Gastroesophageal sphincter (tissue), 4 donors: ENCODE data around the gene ELMO1. TPM values are rescaled to one million over a fixed set of nuclear protein-coding genes. Genes with fewer than 3 reads are reported as not detected.

Experiments used
- ATAC-seq: fragments of 150-250 bp; one replicate; pipeline ENCODE4 v1.9.1; 2016; ENCODE audit warnings: mild to moderate bottlenecking, moderate library complexity
- H3K27ac ChIP-seq, 4 donors: fragments of 200-600 bp; sonication (generic) in 3 of 4; 1 replicate in 3 of 4; 2 replicates in 1 of 4; pipeline ENCODE4 v1.5.1; 2016 to 2019
- H3K27me3 ChIP-seq: fragments of 200-600 bp; sonication (generic); one replicate; pipeline ENCODE4 v1.5.1; 2019
- H3K36me3 ChIP-seq, 2 donors: fragments of 200-600 bp; sonication (generic); one replicate each; pipeline ENCODE4 v1.5.1; 2019; ENCODE audit warnings: control low read depth in 1 of 2
- H3K4me1 ChIP-seq, 3 donors: fragments of 200-600 bp; sonication (generic); 1 replicate in 2 of 3; 2 replicates in 1 of 3; pipeline ENCODE4 v1.5.1; 2016 to 2019; ENCODE audit warnings: control low read depth in 2 of 3
- H3K4me3 ChIP-seq, 2 donors: fragments of 200-600 bp; sonication (generic); one replicate each; pipeline ENCODE4 v1.5.1; 2019; ENCODE audit warnings: mild to moderate bottlenecking in 1 of 2, moderate library complexity in 1 of 2
- H3K9me3 ChIP-seq, 3 donors: fragments of 200-600 bp; sonication (generic); one replicate each; pipeline ENCODE4 v1.5.1; 2017 to 2019; ENCODE audit warnings: control low read depth in 2 of 3
- EP300 ChIP-seq: sonication (generic); formaldehyde crosslinking; IDR thresholded peaks from one replicate; pipeline ENCODE4 v1.6.1; 2017; ENCODE audit warnings: antibody characterized with exemption, mild to moderate bottlenecking
- POLR2A ChIP-seq, 2 donors: fragments of 450-650 bp; IDR thresholded peaks; one replicate each; pipeline ENCODE4 v1.6.1; 2017; ENCODE audit warnings: antibody characterized with exemption in 2 of 2, mild to moderate bottlenecking in 2 of 2, moderate library complexity in 1 of 2
- POLR2AphosphoS5 ChIP-seq: sonication (generic); formaldehyde crosslinking; IDR thresholded peaks from one replicate; pipeline ENCODE4 v1.6.1; 2017; ENCODE audit warnings: antibody characterized with exemption
- WGBS, 2 donors: methylation state at CpG; one replicate each; pipeline ENCODE4 v1.1.5; 2018; ENCODE audit warnings: low coverage in 1 of 2; 5-methylcytosine and 5-hydroxymethylcytosine counted together
- total RNA-seq, 4 donors: library from RNA; depleted of rRNA; stranded (reverse); fragments of >200 nt; gene quantifications; one replicate each; pipeline ENCODE4 v1.1.0, GENCODE V29; 2016
- TF ChIP-seq, protein P1 (sequence below), 4 experiments: fragments of 200-600 bp in 2 of 4; fragments of 450-650 bp in 2 of 4; sonication (generic) in 1 of 4; IDR thresholded peaks; one replicate each; pipeline ENCODE4 v1.5.1; 2017 to 2019; ENCODE audit warnings: antibody characterized with exemption in 4 of 4, mild to moderate bottlenecking in 2 of 4, moderate library complexity in 2 of 4

ELMO1 gene
- total RNA-seq, 4 donors from 2014 or later: 22.1 to 54.0 (median 42.7) TPM

DNA sequence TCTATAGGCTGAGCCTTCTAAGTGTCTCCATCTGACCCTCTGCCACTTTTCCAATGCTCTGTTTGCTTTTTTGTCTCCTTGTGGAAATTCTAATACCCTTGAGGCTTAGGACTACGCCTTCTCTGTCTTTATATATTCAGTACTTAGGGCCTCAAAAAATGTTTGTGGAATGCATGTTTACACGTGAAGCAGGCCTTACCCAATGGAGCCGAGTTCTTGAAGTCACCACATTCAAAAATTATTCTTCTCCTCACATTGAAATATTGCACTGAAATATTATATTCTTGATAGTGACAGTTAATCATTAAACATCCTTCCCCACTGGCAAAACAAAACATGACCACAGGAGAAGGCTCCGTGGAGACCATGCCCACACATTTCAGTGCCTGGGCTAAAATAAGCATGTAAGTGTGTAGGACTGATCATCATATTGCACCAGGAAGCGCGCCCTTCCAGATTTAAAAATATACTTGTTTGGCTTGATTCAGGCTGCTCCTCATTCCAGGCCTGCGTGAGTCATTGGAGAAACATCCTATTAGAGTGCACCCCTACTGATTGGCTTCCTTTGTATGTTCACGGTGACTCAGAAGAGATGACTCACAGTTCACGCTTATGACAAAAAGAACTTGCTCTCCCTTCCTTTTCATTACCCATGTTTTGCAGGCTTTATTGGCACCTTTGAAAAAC lies 416.9 kb downstream of the ELMO1 start:
- Histone ChIP-seq H3K4me3 (no peak overlapping the region), H3K4me1 (peaks cover 16 to 23% (median 16%) of the 10 kb centered on the region in 3 donors), H3K9me3 (no peaks in the 10 kb centered on the region), H3K27me3 (no peaks in the 10 kb centered on the region), H3K27ac (peak overlapping the region; percentile 79 to 92 (median 84)), H3K36me3 (no peaks in the 10 kb centered on the region)
- ATAC-seq: peak; percentile 100
- TF ChIP-seq POLR2A (IDR thresholded peaks at IDR 0.05): no peak
- peak; percentile 97 for TF ChIP-seq POLR2AphosphoS5
- WGBS, 2 donors: 7 to 18% methylated on average over 7 to 9 of the region's 9 CpGs

DNA sequence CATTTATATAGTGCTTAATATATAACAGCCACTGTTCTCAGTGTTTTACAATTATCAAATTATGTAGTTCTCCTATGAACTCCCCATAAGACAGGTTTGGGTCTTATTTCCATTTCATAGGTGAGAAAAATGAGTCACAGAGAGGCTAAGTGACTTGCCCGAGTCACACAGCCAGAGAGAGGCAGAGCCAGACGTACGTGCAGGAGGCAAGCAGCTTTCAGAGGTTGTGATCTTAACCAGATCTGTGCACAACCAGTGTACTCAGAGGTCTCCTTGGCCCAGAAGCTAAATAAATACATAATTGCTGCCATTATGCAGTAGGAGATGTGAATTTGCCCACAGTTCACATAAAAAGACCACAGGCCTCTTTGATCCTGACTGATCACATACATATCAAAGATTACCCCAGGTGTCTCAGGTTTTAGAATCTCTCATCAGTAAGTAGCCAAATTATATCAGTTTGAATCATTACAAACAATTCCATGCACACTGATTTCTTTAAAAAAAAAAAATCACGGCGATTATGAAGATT lies 419.7 kb downstream of the ELMO1 start:
- Histone ChIP-seq H3K4me3 (no peak overlapping the region), H3K4me1 (peaks cover 16 to 23% (median 16%) of the 10 kb centered on the region in 3 donors), H3K27me3 (no peaks in the 10 kb centered on the region), H3K27ac (no peak overlapping the region), H3K36me3 (no peaks in the 10 kb centered on the region), H3K9me3 (no peaks in the 10 kb centered on the region)
- no peak for TF ChIP-seq POLR2AphosphoS5
- no peak for TF ChIP-seq EP300
- TF ChIP-seq, protein P1, sequence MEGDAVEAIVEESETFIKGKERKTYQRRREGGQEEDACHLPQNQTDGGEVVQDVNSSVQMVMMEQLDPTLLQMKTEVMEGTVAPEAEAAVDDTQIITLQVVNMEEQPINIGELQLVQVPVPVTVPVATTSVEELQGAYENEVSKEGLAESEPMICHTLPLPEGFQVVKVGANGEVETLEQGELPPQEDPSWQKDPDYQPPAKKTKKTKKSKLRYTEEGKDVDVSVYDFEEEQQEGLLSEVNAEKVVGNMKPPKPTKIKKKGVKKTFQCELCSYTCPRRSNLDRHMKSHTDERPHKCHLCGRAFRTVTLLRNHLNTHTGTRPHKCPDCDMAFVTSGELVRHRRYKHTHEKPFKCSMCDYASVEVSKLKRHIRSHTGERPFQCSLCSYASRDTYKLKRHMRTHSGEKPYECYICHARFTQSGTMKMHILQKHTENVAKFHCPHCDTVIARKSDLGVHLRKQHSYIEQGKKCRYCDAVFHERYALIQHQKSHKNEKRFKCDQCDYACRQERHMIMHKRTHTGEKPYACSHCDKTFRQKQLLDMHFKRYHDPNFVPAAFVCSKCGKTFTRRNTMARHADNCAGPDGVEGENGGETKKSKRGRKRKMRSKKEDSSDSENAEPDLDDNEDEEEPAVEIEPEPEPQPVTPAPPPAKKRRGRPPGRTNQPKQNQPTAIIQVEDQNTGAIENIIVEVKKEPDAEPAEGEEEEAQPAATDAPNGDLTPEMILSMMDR (IDR thresholded peaks at IDR 0.05): no peak
- no peak for TF ChIP-seq POLR2A (IDR thresholded peaks at IDR 0.05)
- 77% methylated on average over 5 of the region's 5 CpGs; no CpG with 5 or more reads in 1 of the 2 donors for WGBS, 2 donors
- no peak for ATAC-seq

DNA sequence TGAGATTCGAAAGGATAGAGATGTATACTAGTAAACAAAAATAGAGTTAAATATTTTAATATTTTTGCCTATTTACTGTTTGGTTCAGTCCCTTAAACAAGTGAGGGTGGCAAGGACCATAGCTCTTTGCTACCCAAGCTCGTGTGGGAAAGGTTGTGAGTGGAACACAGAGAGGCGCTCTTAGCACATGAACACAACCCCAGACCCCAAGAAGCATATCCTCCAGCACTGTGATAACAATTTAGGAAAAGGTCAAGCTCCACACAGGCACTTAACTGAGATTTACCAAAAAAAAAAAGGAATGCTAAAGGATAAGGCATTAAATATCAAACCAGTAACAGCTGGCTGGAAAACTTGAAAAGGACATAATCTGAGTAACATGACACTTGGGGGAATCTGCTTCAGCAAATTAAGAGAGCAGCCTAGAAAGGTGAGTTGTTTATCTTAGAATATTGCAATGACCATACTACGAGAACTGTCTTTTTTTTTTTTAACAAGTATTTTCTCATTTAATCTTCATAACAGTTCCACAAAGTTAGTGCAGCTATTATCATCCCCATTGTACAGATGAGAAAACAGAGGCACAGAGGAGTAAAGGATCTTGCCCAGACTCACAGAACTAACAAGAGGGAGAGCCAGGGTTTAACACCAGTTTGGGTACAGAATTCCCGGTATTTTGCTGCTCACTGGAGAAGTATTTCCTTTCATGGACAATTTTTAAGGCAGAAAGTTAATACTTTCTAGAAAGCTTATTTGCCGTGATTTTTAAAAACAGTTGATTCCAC lies 420.9 kb downstream of the ELMO1 start:
- WGBS, 2 donors: 85 to 88% methylated on average over 4 to 6 of the region's 6 CpGs
- Histone ChIP-seq H3K27me3 (no peaks in the 10 kb centered on the region), H3K36me3 (no peaks in the 10 kb centered on the region), H3K4me3 (no peak overlapping the region), H3K9me3 (no peaks in the 10 kb centered on the region), H3K27ac (no peak overlapping the region), H3K4me1 (peaks cover 15 to 20% (median 15%) of the 10 kb centered on the region in 3 donors)
- ATAC-seq: no peak
- TF ChIP-seq, protein P1 (IDR thresholded peaks at IDR 0.05): no peak

DNA sequence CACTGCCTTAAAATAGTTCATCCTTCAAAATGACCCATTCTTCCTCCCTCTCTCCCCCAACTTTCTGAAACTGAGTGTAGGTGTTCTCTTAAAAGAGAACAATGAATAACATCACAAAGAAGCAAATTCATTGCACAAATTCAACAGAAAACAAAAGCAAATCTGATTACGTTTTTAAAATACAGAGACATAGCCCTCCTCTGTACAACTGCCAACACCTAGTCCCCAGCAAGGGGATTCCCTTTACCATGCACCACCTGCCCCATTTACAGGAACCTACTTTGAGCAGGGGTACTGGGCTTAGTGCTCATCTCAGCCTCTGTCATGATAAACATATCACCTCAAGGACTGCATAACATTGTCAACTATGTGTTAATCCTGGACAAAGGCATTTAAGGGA lies 421.6 kb downstream of the ELMO1 start:
- Histone ChIP-seq H3K4me1 (peaks cover 8 to 13% (median 9%) of the 10 kb centered on the region in 3 donors), H3K36me3 (no peaks in the 10 kb centered on the region), H3K27me3 (no peaks in the 10 kb centered on the region), H3K9me3 (no peaks in the 10 kb centered on the region), H3K4me3 (no peak overlapping the region), H3K27ac (no peak overlapping the region)
- WGBS, 2 donors: 63 to 86% methylated on average over 1 of the region's 1 CpG
- TF ChIP-seq POLR2AphosphoS5: no peak
- no peak for TF ChIP-seq EP300
- TF ChIP-seq, protein P1 (IDR thresholded peaks at IDR 0.05): no peak
- TF ChIP-seq POLR2A (IDR thresholded peaks at IDR 0.05): no peak
- ATAC-seq: no peak

DNA sequence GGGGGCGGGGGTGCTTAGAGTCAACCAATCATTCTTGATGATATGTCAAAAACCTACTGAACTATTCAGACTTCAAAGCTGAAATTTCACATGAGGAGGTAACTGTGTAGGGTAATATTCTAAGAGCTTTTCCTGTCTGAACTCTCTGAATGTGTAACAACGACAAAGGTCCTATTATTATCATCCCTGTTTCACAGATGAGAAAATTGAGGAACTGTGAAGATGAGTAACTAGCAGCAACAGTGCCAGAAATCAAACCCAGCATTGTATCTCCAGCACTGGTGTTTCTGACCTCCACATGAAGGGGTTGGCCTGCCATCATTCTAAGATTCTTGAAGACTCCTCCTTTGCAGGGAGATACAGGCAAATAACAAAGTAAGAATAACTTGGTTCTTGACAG lies 429.7 kb downstream of the ELMO1 start:
- Histone ChIP-seq H3K9me3 (no peaks in the 10 kb centered on the region), H3K36me3 (no peaks in the 10 kb centered on the region), H3K4me3 (no peak overlapping the region), H3K27me3 (no peaks in the 10 kb centered on the region), H3K27ac (no peak overlapping the region), H3K4me1 (peaks cover 0 to 10% (median 0%) of the 10 kb centered on the region in 3 donors)
- WGBS, 2 donors: 72 to 94% methylated on average over 2 of the region's 2 CpGs
- TF ChIP-seq EP300: no peak
- ATAC-seq: no peak
